IMR-90 (cell line): ENCODE data around the gene ADCY1.

Source experiments
- BHLHE40 ChIP-seq: fragments of 150-350 bp; IDR thresholded peaks from 2 replicates; pipeline ENCODE4 v1.6.1; 2016; ENCODE audit warnings: mild to moderate bottlenecking, low read depth, low read length
- CEBPB ChIP-seq: IDR thresholded peaks from 2 replicates; pipeline ENCODE4 v1.6.1; 2012; ENCODE audit warnings: low read depth, low read length, improper control_type of control experiment
- CHD1 ChIP-seq: IDR thresholded peaks from 2 replicates; pipeline ENCODE4 v1.6.1; 2012; ENCODE audit warnings: low read depth, low read length, improper control_type of control experiment
- CTCF ChIP-seq: conservative IDR thresholded peaks from 2 replicates; pipeline ENCODE4 v1.5.1; 2012; ENCODE audit warnings: mild to moderate bottlenecking, low read depth, low read length, improper control_type of control experiment
- MAFK ChIP-seq: IDR thresholded peaks from 2 replicates; pipeline ENCODE4 v1.6.1; 2012; ENCODE audit warnings: low read depth, low read length, improper control_type of control experiment
- MXI1 ChIP-seq: IDR thresholded peaks from 2 replicates; pipeline ENCODE4 v1.6.1; 2012; ENCODE audit warnings: low read depth, mild to moderate bottlenecking, low read length, moderate library complexity, borderline replicate concordance
- NFE2L2 ChIP-seq: fragments of 150-350 bp; IDR thresholded peaks from 2 replicates; pipeline ENCODE4 v1.6.1; 2016; ENCODE audit warnings: low read depth, mild to moderate bottlenecking, low read length
- POLR2A ChIP-seq: IDR thresholded peaks from 2 replicates; pipeline ENCODE4 v1.6.1; 2012; ENCODE audit warnings: mild to moderate bottlenecking, low read depth, low read length
- RAD21 ChIP-seq: IDR thresholded peaks from 2 replicates; pipeline ENCODE4 v1.6.1; 2012; ENCODE audit warnings: low read length, improper control_type of control experiment
- SMC3 ChIP-seq: fragments of 150-350 bp; IDR thresholded peaks from 2 replicates; pipeline ENCODE4 v1.6.1; 2016; ENCODE audit warnings: low read depth, mild to moderate bottlenecking, antibody characterized with exemption, low read length, moderate library complexity
- TF ChIP-seq, protein P1 (sequence below): fragments of 150-350 bp; IDR thresholded peaks from 2 replicates; pipeline ENCODE4 v1.6.1; 2017; ENCODE audit warnings: mild to moderate bottlenecking, antibody characterized with exemption, low read length, low read depth

DNA sequence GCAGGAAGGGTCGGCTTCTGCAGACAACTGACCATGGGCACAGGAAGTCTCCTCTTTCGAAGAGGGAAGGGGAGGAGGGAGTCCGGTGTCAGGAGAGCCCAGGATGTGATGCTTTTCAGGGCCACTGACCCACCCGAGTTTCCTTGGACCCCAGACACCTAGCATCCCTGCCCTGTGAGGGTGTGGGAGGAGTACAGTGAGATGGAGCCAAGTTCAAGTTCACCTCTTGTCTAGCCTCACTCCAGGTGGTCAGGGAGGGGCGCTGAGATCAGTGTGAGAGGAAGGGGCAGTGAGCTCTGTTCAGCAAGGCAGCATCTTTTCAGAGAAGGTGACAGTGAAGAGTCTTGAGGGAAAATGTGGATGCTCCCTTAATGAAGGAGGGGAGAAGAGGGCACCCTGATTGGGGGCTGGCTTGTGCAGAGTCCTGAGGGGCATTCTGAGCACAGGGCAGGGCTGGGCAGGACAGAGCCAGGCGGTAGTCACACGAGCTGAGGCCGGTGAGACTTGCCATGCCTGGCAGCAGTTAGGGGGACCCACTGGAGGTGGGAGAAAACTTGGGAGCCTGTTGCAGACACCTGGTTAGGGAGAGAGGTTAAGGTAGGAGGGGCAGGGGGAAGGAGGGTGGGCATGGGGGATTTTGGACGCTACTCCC lies 49.7 kb downstream of the ADCY1 start:
- no peak for TF ChIP-seq CTCF
- TF ChIP-seq POLR2A, result no peak
- TF ChIP-seq MXI1, result no peak
- TF ChIP-seq BHLHE40, result no peak
- TF ChIP-seq MAFK, result no peak
- no peak for TF ChIP-seq SMC3
- TF ChIP-seq CEBPB, result no peak
- no peak for TF ChIP-seq CHD1
- TF ChIP-seq NFE2L2, result no peak
- no peak for TF ChIP-seq RAD21
- TF ChIP-seq, protein P1, sequence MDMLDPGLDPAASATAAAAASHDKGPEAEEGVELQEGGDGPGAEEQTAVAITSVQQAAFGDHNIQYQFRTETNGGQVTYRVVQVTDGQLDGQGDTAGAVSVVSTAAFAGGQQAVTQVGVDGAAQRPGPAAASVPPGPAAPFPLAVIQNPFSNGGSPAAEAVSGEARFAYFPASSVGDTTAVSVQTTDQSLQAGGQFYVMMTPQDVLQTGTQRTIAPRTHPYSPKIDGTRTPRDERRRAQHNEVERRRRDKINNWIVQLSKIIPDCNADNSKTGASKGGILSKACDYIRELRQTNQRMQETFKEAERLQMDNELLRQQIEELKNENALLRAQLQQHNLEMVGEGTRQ, result no peak
